Left lung (tissue), 10 donors: ENCODE results near the gene CCDC142. TPM values are rescaled to one million over a fixed set of nuclear protein-coding genes. Genes with fewer than 3 reads are reported as not detected.

ENCODE experiments used
- ATAC-seq: fragments of 200-7000 bp; cut with Tn5 transposase; one replicate; pipeline ENCODE4 v1.9.1; 2020; ENCODE audit warnings: moderate library complexity
- DNase-seq, 4 donors: peaks; one replicate each; pipeline ENCODE4 v3.0.0-alpha.2; 2013 to 2020
- H3K27ac ChIP-seq, 2 donors: fragments of 200-600 bp; sonication (generic) in 1 of 2; one replicate each; pipeline versions ENCODE4 v1.5.0 to v1.8.0; 2020 to 2021
- H3K27me3 ChIP-seq, 2 donors: fragments of 200-600 bp; sonication (generic) in 1 of 2; one replicate each; pipeline versions ENCODE4 v1.5.0 to v1.8.0; 2020 to 2021
- H3K36me3 ChIP-seq, 2 donors: fragments of 200-600 bp; sonication (generic) in 1 of 2; one replicate each; pipeline versions ENCODE4 v1.5.0 to v1.8.0; 2020 to 2021
- H3K4me1 ChIP-seq, 2 donors: fragments of 200-600 bp; one replicate each; pipeline ENCODE4 v1.8.0; 2021
- H3K4me3 ChIP-seq, 2 donors: fragments of 200-600 bp; sonication (generic) in 1 of 2; one replicate each; pipeline versions ENCODE4 v1.5.0 to v1.8.0; 2020 to 2021; ENCODE audit warnings: mild to moderate bottlenecking in 1 of 2
- H3K9me3 ChIP-seq, 2 donors: fragments of 200-600 bp; sonication (generic) in 1 of 2; one replicate each; pipeline versions ENCODE4 v1.5.0 to v1.8.0; 2020 to 2021
- intact Hi-C, 2 donors: fragments of 100-400 bp; cut with DNase I; formaldehyde crosslinking; loops; one replicate each; pipeline versions ENCODE4 v1.11.2 to v1.14.2; 2022
- polyA plus RNA-seq, 6 donors: library from polyadenylated mRNA; unstranded; fragments of 120-200 nt; gene quantifications; one replicate each; pipeline ENCODE4 v1.2.1, GENCODE V29; 2013; ENCODE audit not compliant: insufficient read length in 6 of 6
- total RNA-seq, 2 donors: library from RNA; stranded (reverse); fragmentation: NEBNext Ultra II Directional; extraction: Animal tissue kit (Norgen Biotek cat#: 25700); gene quantifications; one replicate each; pipeline ENCODE4 v1.2.1, GENCODE V29; 2021
- TF ChIP-seq, protein P1 (sequence below), 2 donors: fragments of 200-600 bp; sonication (generic) in 1 of 2; IDR thresholded peaks; one replicate each; pipeline versions ENCODE4 v1.5.0 to v1.8.0; 2021; ENCODE audit warnings: antibody characterized with exemption in 2 of 2
- donor health status: DM: no; HTN: yes; CAD: no.
- donor health status: DM: no; HTN: no; CAD: no.

Gene CCDC142
- total and polyA plus RNA-seq, 8 donors, result 12.1 to 18.6 (median 17.3) TPM

DNA sequence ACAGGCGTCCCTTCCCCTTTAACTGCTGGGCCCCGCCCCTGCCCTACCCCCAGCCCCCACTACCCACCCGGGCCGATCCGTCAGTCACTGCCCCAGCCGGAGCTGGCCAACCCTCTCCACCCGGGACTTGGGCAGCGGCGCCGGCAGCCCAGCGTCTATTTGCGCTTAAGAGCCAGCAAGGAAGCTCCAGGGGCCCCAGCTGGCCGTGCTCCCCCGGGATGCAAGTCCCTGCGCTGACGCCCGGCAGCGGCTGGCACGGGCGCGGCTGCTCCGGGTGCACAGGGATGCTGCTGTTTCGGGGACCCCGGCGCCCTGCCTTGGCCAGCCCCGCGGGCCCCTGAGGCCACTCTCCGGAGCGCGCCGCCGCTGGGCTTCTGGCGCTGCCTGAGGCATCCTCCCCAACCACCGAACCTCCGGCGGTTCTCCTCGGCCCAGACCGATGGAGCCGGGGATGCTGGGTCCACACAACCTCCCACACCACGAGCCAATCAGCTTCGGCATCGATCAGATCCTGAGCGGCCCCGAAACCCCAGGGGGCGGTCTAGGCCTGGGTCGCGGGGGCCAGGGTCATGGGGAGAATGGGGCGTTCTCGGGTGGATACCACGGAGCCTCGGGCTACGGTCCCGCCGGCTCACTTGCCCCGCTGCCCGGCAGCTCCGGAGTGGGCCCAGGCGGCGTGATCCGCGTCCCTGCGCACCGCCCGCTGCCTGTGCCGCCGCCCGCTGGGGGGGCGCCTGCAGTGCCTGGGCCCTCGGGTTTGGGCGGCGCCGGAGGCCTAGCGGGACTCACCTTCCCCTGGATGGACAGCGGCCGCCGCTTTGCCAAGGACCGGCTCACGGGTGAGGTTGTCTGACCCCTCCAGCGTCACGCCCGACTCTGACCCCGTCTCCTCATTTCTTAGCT lies 31.8 kb upstream of the CCDC142 start, which contains the start of gene TLX2:
Gene TLX2 (plus strand): TSS at position 83 of the 903 bp plus-strand sequence. CDS start 357 bp downstream, at position 440.
- TF ChIP-seq, protein P1, sequence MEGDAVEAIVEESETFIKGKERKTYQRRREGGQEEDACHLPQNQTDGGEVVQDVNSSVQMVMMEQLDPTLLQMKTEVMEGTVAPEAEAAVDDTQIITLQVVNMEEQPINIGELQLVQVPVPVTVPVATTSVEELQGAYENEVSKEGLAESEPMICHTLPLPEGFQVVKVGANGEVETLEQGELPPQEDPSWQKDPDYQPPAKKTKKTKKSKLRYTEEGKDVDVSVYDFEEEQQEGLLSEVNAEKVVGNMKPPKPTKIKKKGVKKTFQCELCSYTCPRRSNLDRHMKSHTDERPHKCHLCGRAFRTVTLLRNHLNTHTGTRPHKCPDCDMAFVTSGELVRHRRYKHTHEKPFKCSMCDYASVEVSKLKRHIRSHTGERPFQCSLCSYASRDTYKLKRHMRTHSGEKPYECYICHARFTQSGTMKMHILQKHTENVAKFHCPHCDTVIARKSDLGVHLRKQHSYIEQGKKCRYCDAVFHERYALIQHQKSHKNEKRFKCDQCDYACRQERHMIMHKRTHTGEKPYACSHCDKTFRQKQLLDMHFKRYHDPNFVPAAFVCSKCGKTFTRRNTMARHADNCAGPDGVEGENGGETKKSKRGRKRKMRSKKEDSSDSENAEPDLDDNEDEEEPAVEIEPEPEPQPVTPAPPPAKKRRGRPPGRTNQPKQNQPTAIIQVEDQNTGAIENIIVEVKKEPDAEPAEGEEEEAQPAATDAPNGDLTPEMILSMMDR (IDR thresholded peaks at IDR 0.05), result no peak
- Histone ChIP-seq H3K4me3 (no peak within 1 kb of the TSS), H3K27me3 (peaks cover 92 to 100% of the 10 kb centered on the region in 2 donors), H3K9me3 (no peaks in the 10 kb centered on the region), H3K36me3 (no peaks in the 10 kb centered on the region), H3K4me1 (peaks cover 11 to 35% of the 10 kb centered on the region in 2 donors), H3K27ac (no peak within 1 kb of the TSS)
- DNase-seq (no peak), ATAC-seq (no peak)
- intact Hi-C loops, result no loop called here

DNA sequence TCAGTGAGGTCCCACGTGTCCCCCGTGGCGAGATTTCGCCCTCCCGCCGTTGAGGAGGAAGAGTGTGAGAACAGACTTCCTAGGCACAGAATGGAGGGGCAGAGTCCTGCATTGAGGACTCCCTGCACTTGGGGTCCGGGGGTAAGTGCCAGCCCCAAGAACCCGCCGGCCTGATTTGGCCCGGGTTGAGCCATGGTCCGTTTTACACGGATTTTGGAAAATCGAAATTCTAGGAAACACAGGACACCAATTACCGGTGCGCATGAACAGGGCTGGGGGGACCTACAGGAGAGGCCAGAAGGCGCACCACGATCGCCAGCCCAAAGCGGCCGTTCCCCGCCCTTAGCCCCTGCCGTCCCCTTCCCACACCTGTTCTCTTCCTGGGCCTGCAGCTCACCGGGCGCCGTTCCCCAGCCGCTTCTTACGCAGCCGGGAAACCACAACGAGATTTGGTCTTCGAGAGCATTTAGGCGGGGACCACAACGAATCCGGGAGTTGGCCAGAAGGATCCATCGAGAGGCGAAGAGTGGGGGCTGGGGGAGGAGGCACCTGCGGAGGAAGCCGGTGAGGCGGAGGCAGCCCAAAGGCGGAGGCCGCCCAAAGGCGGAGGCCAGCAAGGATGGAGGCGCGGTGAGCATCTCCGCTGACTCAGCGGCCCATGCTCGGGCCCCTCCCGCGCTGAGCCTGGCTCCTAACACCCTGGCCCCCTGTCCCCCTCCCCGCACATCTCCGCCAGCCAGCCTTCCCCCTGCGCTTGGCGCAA lies 31.0 kb upstream of the CCDC142 start:
- TF ChIP-seq, protein P1 (IDR thresholded peaks at IDR 0.05), result no peak
- intact Hi-C loops, result no loop called here
- Histone ChIP-seq H3K36me3 (no peaks in the 10 kb centered on the region), H3K4me3 (no peak overlapping the region), H3K27me3 (peaks cover 95 to 100% of the 10 kb centered on the region in 2 donors), H3K27ac (no peak overlapping the region), H3K4me1 (peaks cover 11 to 35% of the 10 kb centered on the region in 2 donors), H3K9me3 (no peaks in the 10 kb centered on the region)
- DNase-seq (no peak), ATAC-seq (no peak)

DNA sequence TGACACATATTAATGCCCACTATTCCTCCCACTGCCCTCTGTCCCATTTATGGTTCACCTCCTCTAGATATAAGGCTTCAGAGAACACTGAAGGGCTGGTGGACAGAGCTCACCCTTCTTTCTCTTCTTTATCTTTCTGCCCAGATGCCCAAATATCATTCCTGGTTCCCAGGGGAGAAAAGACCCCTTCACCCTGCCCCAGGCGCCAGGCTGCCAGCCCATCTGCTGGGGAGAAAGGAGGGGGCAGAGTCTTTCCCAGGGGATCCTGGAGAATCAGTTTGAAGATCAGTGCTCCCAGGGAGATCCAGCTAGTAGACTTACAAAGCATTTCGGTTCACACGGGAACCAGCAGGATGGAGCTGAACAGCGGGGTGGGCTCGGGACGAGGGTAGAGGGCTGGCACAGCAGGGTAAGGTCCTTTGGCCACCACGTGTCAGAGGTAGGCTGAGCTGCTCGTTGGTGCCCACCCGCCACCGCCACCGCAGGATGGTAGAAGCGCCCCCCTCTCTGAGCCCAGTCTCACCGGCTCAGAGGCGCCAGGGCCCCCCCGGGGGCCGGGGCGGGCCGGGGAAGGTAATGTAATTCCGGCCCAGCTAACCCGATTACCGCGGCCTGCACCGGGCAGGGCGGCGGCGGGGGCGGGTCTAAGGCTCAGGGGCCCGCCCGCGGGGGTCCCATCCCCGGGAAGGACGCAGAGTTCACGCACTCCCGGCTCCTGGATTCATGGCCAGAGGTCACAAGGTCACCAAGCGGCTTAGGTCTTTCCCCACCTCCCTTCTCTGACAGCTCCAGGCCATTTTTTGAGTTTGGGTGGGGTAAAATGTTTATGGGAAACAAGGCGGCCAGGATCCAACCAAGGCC lies 30.2 kb upstream of the CCDC142 start:
- peaks cover 91 to 100% of the 10 kb centered on the region in 2 donors for H3K27me3 ChIP-seq
- H3K9me3 ChIP-seq, result no peaks in the 10 kb centered on the region
- no peak overlapping the region for H3K4me3 ChIP-seq
- TF ChIP-seq, protein P1 (IDR thresholded peaks at IDR 0.05), result no peak
- no peak overlapping the region for H3K27ac ChIP-seq
- H3K36me3 ChIP-seq, result no peaks in the 10 kb centered on the region
- intact Hi-C loops, result no loop called here
- H3K4me1 ChIP-seq, result peaks cover 17 to 40% of the 10 kb centered on the region in 2 donors
- DNase-seq (no peak), ATAC-seq (no peak)

DNA sequence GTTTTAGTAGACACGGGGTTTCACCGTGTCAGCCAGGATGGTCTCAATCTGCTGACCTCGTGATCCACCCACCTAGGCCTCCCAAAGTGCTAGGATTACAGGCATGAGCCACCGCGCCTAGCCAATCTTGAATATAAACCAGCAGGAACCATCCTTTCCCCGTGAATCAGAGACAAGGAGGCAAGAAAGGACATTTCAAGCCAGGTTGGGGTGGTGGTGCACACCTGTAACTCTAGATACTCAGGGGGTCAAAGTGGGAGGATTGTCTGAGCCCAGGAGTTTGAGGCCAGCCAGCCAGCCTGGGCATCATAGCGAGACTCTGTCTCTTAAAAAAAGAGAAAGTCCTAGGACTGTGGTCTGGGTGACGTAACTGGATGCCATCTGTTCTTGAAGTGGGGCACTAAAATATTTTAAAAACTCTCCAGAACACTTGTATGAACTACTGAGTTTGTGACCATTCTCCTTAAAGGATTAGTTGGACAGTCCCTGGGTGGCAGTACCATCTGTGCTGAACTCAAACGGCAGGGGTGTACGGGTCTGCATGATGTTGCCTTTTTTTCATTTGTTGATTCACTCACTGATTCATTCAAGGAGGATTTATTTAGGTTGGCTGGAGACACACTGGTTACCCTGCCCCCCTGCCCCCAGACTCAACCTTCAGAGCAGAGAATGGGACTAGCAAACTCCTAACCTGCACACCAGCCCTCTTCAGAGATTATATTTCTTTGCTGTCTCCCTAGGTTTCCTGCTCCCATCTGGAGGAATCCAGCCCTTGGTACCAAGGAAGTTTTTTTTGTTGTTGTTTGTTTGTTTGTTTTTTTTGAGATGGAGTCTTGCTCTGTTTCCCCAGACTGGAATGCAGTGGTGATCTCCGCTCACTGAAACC lies 28.5 kb upstream of the CCDC142 start:
- H3K36me3 ChIP-seq, result peaks cover 0 to under 1% of the 10 kb centered on the region in 2 donors
- intact Hi-C loops, result no loop called here
- peaks cover 75 to 83% of the 10 kb centered on the region in 2 donors for H3K27me3 ChIP-seq
- no peak overlapping the region for H3K27ac ChIP-seq
- H3K4me1 ChIP-seq, result peaks cover 16 to 42% of the 10 kb centered on the region in 2 donors
- TF ChIP-seq, protein P1 (IDR thresholded peaks at IDR 0.05), result no peak
- no peak overlapping the region for H3K4me3 ChIP-seq
- H3K9me3 ChIP-seq, result no peaks in the 10 kb centered on the region
- DNase-seq (no peak), ATAC-seq (no peak)
